Cerebellar cortex (tissue), 1 donor: Measurements from ENCODE around the gene F13A1.
"Not testable (repeated sequence)": the region's sequence is repeated elsewhere in the genome, so short reads cannot be mapped to it uniquely, and the experiment has no call there.

Source experiments
- DNase-seq: peaks from one replicate; pipeline ENCODE4 v3.0.0-alpha.2; 2015; ENCODE audit warnings: low spot score

F13A1 gene

DNA sequence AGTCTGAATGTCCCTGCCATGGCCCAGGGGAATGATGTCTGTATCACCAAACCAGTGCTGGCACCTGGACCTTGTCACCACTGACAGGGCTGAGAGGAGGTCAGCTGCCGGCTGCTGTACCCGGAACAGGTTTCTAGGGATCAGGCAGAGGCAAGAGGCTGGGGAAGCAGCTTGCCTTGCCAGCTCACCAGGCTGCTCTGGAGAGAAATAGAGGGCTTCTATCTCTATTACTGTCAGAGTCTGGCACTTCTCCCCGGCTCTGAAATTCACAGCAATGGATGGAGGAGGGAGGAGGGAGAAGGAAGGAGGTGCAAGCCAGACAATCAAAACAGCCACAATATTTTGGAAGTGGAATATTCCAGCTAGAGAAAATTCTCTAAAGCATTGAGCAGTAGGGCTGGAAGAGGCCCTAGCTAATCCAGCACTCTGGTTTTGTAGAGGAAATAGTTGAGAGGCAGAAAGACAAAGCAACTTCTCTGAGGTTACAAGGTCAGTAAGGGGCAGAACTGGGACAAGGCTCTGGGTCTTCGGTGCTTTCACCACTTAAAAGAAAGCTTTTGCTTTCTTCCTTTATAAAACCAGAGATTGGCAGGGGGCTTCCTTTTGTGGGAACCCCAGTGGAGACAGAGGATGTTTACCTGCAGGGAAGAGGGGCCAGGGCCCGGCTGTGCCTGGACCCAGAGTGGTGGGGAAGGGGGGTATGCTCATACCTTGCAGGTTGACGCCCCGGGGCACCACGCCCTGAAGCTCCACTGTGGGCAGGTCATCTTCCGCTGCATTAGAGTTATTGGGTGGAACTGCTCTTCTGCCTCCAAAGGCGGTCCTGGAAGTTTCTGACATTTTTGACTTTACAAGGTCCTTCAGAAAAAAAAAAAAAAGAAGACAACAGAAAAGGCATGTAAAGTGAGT, 2.4 kb downstream of the F13A1 start:
- DNase-seq, result no peak

DNA sequence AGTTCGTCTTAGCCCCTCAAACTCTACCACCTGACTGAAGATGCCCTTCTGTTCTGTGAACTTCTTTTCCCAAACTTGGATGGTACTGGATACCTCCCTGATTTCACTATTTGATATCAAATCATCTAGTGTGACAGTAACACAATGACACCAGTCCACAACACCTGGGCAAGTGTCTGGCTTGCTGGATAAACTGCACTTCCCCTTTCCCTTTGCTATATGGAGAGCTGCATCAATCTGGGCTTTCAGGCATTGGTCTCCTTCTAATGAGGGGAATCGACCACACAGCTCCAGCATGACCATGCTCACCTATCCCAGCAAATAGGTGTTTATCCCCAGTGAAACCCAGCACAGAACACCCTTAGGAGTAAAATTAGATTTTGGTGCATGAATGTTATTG, 3.1 kb downstream of the F13A1 start:
- DNase-seq, result no peak

DNA sequence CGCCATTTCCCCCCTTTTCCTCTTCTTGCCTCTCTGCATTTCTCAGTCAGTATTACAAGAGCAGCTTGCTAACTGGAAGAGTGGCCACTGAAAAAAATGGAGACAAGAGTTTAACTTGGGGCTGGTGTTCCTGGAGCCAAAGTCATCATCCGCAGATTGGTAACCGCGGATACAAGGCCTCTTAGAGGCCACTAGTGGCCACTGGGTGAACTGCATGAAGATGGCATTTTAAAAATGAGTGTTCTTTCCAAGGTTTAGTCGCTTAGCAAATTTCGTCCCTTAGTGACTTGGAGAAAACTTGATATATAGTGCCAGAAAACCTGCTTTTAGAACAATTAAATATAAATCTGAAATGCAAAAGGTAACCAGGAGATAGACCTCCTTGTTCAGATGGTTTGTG, 4.8 kb downstream of the F13A1 start:
- DNase-seq, result peak; percentile 59

DNA sequence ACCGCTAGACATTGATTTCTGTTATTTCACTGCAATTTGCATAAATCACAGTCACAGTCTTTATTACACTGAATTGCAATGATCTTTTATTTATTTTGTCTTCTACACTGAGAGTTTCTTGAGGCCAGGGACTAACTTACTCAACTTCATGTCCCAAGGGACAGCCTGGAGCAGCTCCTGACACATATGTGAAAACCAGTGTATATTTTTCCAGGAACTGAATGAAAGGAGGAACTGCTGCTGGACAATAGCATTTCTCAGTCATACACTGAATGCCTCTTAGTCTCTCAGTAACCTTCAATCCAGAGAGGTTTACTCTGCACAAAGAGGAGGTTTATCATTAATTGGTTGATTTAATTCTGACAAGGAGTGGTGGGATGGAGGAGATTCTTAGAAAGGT, 5.9 kb downstream of the F13A1 start:
- no peak for DNase-seq

DNA sequence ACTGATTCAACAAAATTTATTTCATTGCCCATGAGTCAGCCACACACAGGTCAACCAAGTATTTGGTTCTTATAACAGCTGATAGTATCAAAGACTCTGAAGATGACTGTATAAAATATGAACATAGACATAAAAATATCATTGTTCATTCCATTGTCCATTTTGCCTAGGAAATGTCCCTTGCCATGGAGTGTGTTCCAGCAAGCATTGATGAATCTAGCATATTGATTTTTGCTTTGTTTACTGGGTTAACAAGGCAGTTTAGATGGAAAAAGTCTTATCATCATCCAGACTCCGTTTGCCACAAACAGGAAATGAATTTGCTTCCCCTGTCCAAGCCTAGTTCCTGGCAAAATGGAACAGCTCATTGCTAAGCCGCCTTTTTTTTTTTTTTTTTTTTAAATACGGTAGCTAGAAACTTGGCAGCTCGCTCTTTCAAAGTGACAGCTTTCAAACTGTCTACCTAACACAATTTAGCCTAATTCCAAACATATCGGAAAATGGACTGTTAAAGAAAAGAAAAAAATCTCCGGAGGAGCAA, 7.5 kb downstream of the F13A1 start:
- no peak for DNase-seq

DNA sequence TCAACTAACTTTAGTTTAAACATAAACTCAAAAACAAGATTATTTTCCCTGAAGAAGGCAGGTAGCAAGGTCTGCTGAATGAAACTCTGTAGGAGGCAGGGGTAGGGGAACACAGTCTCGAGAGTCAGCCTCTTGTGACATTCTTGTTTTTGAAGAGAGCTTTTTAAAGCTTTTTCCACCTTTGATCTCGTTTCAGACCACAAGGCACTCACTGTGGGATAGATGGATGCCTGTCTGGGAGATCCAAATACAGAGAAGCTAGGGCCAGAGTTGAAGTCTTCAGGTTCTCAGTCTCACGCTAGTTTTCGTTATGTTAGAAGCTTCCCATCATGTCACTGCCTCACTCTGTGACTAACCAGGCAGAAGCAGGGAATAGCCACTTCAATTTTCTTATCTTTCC, 14.9 kb downstream of the F13A1 start:
- no peak for DNase-seq

DNA sequence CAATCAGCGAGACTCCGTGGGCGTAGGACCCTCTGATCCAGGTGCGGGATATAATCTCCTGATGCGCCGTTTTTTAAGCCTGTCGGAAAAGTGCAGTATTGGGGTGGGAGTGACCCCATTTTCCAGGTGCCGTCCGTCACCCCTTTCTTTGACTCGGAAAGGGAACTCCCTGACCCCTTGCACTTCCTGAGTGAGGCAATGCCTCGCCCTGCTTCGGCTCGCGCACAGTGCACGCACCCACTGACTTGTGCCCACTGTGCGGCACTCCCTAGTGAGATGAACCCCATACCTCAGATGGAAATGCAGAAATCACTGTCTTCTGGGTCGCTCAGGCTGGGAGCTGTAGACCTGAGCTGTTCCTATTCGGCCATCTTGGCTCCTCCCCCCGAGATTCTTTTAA, 20.1 kb downstream of the F13A1 start:
- DNase-seq, result not testable (repeated sequence)

DNA sequence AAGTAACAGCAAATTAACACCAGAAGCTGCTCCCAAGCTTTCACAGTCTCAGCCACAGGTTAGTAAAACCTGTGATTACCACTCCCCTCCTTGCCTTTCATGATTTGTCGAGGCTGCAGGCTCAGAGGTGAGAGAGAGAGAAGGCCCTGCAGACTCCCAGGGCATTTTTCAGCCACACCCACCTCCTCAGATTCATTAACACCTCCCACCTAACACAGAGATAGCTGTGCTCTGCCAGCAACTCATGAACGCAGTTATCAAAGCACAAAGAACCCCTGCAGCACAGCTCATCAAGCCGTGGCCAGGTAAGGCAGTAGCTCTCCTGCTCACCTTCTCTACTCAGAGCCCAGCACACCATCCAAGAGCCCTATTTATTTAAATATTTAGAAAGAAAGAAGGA, 27.1 kb downstream of the F13A1 start:
- no peak for DNase-seq

DNA sequence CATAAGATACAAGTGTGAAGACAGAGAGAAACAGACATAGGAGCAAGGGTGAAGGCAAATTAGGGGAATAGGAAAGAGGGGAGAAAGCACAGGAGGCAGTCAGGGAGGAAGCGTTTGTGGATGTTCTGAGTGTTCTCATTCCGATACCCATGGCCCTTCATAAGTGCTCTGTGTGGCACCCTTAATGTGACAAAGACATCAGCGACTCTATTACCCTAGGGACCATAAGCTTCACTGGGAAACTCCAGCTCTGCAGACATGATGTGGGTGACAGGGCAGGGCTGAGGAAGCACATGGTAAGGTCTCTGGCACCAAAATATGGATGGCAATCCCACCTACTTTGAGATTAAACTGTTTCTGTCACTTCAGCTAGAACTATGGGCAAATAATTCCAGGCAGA, 33.0 kb downstream of the F13A1 start:
- no peak for DNase-seq

DNA sequence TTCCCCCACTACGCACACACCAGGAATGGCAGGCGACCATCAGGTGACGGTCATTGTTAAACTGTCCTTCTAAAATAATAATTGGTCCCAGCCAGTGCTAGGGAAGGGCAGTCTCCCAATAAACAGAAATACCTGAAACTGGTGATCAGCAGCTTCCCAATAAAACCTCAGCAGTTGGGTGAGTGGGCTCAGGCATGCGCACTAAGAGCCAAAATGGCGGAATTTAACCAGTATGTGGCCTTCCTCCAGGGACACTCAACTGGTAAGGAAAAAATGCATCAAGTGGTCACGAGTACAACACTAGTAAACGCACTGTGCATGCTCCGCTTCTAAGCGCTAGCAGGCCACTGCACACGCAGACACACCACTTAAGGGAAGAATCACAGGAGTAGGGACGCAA, 34.8 kb downstream of the F13A1 start:
- DNase-seq, result no peak

DNA sequence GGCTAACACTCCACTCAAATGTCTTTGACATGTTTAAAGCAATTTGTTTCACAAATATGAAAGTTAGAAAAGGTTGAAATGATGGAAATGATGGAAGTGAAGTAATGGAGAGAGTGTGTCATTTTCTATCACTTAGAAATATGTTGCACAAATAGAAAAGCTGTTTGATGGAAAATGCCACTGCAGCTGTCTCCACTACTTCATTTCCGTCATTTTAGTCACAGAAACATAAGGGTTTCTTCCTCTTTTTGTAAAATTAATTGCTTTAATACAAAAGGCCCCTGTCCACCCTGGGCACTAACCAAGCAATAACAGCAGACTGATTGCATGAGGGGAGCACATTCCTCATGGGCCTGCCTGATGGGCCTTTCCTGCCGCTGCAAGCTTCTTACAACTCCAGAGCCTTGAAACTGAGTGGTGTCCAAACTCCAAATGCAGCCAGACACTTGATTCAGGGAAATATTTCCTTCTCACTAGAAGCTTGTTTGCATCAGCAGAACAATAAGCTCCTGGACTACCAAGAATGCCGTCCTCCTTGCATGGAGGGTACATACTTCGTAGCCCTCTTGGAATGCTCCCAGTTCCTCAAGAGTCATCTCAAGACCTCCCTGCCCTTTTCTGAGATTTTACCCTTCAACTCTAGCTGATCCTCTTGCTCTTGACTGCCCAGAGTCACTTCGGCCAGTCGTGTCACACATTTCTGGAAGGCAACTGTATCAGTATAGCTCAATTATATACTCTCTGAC, 36.1 kb downstream of the F13A1 start:
- DNase-seq, result no peak

DNA sequence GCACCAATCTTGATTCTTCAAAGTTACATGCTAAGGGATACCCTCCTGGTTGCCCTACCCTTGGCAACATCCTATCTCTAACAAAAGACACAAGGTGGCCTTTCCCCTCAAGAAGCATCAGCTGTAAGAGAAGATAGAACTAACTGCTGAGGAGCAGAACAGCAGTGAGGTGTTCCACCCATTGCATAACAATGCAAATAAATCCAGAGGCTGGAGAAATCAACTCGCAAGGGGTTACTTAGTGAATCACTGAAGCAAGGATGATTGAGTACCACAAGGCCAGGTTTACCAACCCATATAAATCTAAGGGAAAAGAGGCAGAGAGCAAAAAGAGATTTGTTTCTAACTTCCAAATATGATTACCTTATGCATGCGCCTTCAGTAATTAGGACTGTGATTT, 36.7 kb downstream of the F13A1 start:
- DNase-seq, result no peak

DNA sequence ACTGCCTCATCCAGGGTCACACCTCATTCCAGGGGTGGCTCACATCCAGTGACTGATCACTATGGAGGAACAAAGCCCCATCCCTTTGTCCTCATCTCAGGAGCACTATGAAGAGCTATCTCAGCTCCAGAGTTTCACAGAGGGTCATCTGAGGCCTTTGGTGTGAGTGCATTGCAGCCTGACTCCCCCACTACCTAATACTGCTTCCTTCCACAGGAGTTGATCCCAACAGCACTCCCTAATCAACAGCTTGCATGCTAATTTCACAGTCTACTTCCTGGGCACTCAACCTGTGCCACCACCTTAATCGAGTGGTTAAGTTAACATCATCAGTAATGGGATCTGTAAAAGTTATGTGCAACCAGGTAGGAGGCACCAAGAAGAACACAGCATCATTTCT, 37.7 kb downstream of the F13A1 start:
- DNase-seq, result no peak

DNA sequence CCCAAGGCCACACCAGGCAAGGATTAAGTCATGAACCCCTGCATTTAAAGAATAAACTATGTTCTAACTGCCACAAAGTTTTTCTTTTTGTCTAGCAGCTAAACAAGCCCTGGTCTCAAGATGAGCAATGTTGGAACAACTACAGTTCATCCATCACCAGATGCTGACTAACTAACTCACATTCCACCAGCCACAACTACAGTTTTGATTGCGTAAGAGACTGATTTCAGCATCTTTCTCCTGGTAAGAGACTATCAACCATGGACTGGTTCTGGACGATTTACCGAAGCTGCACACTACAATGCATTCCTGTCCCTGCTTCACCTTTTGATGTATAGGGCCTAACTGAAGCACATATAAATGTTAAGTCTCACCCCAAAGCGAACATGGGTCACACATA, 43.0 kb downstream of the F13A1 start:
- no peak for DNase-seq

DNA sequence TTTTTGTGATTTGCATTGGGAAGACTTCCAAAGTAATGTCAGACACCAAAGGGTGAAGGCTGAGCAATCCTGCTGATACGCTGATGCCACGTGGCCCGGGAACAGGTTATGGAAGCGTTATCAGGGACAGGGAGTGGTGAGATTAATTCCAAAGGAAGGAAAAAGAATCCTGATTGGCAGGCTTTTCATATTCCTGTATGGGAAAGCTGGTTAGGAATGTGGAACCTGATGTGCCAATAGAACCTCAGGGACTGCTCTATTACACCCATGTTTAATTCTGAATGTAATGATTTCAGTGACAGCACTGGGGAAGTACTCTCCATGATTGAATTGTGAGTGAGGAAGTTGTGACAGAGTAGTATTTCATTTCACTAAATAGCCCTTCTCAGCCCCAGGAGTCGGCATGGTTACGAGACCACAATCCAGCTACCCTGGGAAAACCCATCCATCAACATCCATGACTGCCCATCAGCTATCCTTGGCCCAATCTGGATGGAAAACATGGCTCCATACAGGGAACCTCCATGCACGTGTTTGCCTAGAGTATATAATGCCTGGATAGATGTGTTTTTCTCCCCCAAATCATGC, 49.4 kb downstream of the F13A1 start:
- no peak for DNase-seq

DNA sequence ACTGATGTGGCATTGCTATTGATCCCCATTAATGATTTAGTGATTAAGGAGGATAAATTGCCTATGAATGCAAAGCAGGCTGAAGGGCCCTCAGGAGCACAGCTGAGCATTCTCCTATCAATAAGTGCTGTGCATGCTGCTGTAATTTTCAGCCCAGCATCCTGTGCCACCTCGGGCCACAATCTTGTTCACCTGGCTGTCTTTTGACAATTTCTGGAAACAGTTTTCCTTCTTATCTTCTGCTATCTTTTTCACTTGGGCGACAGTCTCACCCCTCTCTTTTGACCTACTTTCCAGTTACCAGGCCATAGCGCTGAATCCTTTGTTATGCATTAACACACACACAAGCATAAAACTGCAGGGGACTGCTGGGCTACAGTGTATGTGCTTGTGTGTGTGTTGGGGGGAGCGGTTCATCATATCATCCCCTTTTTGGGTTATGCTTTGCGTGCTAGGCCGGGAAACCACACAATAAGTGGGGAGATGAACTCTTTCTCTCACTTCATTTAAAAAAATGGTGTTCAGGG, 60.2 kb downstream of the F13A1 start:
- no peak for DNase-seq

DNA sequence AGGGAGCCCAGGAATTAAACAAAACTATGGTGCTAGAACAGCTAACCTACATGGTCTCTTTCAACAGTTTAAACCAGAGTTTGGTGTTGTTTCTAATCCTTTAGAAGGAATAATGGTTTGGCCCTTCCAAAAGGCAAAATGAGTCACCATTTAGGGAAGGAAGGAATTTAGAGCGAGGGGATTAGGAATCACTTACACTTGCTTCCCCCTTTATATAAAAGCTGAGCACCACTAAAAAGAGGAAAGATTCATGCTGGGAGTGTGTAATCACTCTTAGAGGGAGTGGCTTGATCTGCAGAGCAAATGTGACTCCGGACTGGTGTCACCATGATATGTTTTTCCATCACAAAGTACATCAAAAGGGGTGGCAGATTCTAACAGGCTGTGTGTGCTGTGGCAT, 63.6 kb downstream of the F13A1 start:
- no peak for DNase-seq

DNA sequence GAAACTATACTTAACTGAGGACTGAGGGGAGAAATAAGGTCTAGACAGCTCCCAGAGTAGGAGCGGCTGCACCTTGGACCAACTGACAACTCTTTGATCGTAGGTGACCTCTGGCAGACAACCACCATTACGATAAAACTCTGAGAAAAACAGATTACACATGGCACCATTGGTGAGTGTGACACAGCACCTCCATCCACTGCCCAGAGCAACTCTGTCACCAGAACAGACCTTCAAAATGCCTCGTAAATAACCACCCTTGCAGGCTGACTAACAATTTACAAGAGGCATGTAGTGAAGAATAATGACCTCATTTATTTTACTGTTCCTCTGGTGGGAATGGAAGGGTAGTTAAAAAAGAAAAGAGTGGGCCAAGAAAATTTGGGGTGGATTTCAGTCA, 64.2 kb downstream of the F13A1 start:
- no peak for DNase-seq

DNA sequence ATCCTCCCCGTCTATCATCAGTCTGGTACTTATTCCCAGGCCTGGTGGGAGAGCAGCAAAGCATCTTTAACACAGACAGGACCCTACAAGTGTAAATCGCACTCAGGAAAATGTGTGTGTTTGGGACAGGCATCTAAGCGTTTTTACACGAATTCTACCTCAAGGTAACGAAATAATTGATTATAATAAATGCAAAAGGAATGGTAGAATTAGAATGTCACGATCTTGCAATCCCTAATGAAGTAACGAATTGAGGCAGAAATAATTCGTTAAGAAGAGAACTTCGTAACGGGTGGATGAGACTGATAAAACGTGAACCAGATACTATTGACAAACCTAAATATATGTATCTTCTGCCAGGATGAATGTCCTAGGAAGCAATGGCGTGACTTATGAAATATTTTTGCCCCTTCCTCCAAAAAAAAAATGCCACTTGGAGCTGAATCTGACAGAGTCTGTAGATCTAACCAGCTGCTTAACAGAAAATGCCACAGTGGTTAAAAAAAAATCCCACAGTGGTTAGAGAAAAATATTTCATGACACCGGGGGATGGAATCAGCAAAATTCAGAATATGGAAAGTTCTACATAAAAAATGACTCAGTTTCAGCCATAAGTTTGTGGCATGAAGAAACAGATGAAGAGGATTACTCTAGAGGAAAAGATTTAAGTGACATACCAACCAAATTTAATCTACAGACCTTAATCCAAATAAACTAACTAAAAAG, 68.7 kb downstream of the F13A1 start:
- no peak for DNase-seq

DNA sequence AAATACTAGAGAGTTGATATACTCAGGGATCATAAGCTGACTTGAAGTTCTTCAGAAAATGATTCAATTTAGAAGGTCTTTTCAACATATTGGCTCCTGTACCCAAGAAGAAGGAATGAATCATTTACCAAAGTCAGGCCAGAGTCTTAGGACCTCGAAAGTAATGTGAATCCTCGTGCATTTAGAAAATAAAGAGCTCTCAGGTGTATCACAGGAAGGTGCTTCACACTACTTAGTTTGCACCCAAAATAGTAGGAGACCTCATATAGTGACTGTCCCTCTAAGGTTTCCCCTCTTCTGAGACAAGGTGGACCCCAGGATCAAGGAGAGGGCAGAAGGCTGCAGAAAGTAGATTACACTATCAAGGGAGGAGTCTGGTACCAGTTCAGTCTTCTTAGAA, 71.8 kb downstream of the F13A1 start:
- DNase-seq, result no peak

DNA sequence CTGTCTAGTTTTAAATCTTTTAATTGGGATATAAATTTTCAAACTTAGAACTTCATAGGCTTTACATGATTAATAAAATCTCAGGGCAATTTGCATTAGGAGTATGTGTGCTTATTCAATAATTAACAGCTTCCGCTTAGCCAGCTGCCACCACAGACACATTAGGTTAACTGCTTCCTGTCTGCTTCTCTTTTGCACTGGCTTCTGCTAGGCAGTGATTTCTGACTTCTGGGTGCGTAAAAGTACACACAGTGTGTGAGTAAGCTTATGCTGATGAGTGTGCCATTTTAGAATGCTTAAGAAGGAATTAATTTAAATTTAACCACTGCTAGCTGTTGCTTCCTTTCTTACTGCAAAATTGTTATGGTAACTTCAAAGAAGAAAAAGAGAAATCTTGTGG, 73.9 kb downstream of the F13A1 start:
- no peak for DNase-seq

DNA sequence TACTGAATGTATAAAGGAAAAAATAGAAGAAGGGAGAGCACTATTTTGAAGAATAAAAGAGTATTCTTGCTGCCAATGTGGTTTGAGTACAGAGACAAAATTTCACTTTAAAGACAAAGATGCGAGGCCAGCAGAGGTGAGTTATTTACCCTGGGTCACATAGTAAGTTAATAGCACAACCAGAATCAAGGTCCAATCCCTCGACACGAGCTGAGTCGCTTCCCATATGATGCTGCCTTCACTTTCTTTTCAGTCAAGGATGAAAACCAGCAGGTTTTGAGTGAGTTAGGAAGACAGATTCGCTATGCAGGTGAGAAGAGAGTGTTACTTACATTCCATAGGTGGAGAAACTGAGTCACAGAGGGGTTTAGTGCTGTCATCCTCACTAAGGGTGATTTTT, 75.8 kb downstream of the F13A1 start:
- DNase-seq, result no peak
